Prostate gland (tissue), 2 donors: ENCODE data around the gene AFF2.

ENCODE experiments used
- POLR2A ChIP-seq: fragments of 450-650 bp; IDR thresholded peaks from one replicate; pipeline ENCODE4 v1.6.1; 2016; ENCODE audit warnings: antibody characterized with exemption, mild to moderate bottlenecking
- POLR2AphosphoS5 ChIP-seq: sonication (generic); formaldehyde crosslinking; IDR thresholded peaks from one replicate; pipeline ENCODE4 v1.6.1; 2017; ENCODE audit warnings: antibody characterized with exemption
- TF ChIP-seq, protein P1 (sequence below), 4 experiments: fragments of 200-600 bp in 2 of 4; fragments of 450-650 bp in 2 of 4; sonication (generic) in 2 of 4; IDR thresholded peaks; 1 replicate in 3 of 4; 2 replicates in 1 of 4; pipeline ENCODE4 v1.5.1; 2016 to 2019; ENCODE audit warnings: antibody characterized with exemption in 4 of 4, mild to moderate bottlenecking in 2 of 4, moderate library complexity in 2 of 4

DNA sequence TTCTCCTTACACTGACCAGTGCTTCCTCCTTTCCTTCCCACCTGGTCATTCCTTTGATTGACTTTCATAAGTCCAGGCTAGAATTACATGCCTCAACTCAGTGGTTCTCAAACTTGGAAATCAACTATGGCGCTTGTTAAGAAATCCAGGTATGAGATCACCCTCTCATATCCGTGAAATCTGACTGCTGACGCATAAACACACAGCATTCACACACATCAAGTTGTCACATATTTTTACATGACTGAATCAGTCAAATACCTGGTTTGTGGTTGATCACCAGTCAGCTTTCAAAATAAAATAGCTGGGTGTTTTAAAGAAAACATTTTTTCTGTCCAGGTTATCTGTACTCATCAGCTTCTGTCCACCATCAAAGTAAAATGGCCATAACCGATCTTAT, 433.5 kb downstream of the AFF2 start:
- TF ChIP-seq, protein P1, sequence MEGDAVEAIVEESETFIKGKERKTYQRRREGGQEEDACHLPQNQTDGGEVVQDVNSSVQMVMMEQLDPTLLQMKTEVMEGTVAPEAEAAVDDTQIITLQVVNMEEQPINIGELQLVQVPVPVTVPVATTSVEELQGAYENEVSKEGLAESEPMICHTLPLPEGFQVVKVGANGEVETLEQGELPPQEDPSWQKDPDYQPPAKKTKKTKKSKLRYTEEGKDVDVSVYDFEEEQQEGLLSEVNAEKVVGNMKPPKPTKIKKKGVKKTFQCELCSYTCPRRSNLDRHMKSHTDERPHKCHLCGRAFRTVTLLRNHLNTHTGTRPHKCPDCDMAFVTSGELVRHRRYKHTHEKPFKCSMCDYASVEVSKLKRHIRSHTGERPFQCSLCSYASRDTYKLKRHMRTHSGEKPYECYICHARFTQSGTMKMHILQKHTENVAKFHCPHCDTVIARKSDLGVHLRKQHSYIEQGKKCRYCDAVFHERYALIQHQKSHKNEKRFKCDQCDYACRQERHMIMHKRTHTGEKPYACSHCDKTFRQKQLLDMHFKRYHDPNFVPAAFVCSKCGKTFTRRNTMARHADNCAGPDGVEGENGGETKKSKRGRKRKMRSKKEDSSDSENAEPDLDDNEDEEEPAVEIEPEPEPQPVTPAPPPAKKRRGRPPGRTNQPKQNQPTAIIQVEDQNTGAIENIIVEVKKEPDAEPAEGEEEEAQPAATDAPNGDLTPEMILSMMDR (IDR thresholded peaks at IDR 0.05): no peak
- TF ChIP-seq POLR2A: no peak
- no peak for TF ChIP-seq POLR2AphosphoS5
